HepG2 (cell line): Measurements from ENCODE around the gene XPO5. TPM values are rescaled to one million over a fixed set of nuclear protein-coding genes. Genes with fewer than 3 reads are reported as not detected.
A peak's percentile ranks its signal among the peaks of the same experiment; 100 is the strongest.

ENCODE experiments used
- CSRNP1 ChIP-seq: sonication (generic); formaldehyde crosslinking; IDR thresholded peaks from 2 replicates; pipeline ENCODE4 v1.8.1; 2023; ENCODE audit warnings: mild to moderate bottlenecking, missing genetic modification reagents
- ERF ChIP-seq: IDR thresholded peaks from 2 replicates; pipeline ENCODE4 v1.6.1; 2018; ENCODE audit warnings: missing biosample characterization, missing genetic modification reagents
- ETV6 ChIP-seq: sonication (generic); formaldehyde crosslinking; conservative IDR thresholded peaks from 2 replicates; pipeline ENCODE4 v1.4.0; 2020; ENCODE audit warnings: missing genetic modification reagents
- MED8 ChIP-seq: sonication (generic); formaldehyde crosslinking; IDR thresholded peaks from 2 replicates; pipeline ENCODE4 v1.8.1; 2023; ENCODE audit warnings: mild to moderate bottlenecking, missing genetic modification reagents; ENCODE audit not compliant: insufficient replicate concordance
- MTF2 ChIP-seq: sonication (generic); formaldehyde crosslinking; IDR thresholded peaks from 2 replicates; pipeline ENCODE4 v1.5.0; 2020; ENCODE audit warnings: missing genetic modification reagents, borderline replicate concordance
- PHF5A ChIP-seq: IDR thresholded peaks from one replicate; pipeline ENCODE4 v1.6.1; 2018; ENCODE audit warnings: low read depth, missing genetic modification reagents; ENCODE audit not compliant: unreplicated experiment
- PREB ChIP-seq: sonication (generic); formaldehyde crosslinking; IDR thresholded peaks from 2 replicates; pipeline ENCODE4 v1.4.0; 2020; ENCODE audit warnings: missing genetic modification reagents
- RAD21 ChIP-seq: fragments of 450-650 bp; formaldehyde crosslinking; IDR thresholded peaks from 2 replicates; pipeline ENCODE4 v1.5.0; 2020; ENCODE audit warnings: mild to moderate bottlenecking
- RXRA ChIP-seq: sonication (generic); formaldehyde crosslinking; IDR thresholded peaks from 2 replicates; pipeline ENCODE4 v1.5.1; 2020; ENCODE audit warnings: missing genetic modification reagents
- SMC3 ChIP-seq: IDR thresholded peaks from 2 replicates; pipeline ENCODE4 v1.6.1; 2011; ENCODE audit warnings: low read length, improper control_type of control experiment
- THAP9 ChIP-seq: sonication (generic); formaldehyde crosslinking; IDR thresholded peaks from 2 replicates; pipeline ENCODE4; 2020; ENCODE audit warnings: missing genetic modification reagents, mild to moderate bottlenecking, borderline replicate concordance
- ZBTB38 ChIP-seq: sonication (generic); formaldehyde crosslinking; IDR thresholded peaks from 2 replicates; pipeline ENCODE4 v1.5.1; 2020; ENCODE audit warnings: mild to moderate bottlenecking, missing genetic modification reagents
- ZFYVE20 ChIP-seq: sonication (generic); formaldehyde crosslinking; IDR thresholded peaks from 2 replicates; pipeline ENCODE4 v1.8.0; 2023; ENCODE audit warnings: low read depth, mild to moderate bottlenecking, moderate library complexity, missing genetic modification reagents, borderline replicate concordance
- ZNF232 ChIP-seq: sonication (generic); formaldehyde crosslinking; IDR thresholded peaks from 2 replicates; pipeline ENCODE4 v1.4.0; 2020; ENCODE audit warnings: missing genetic modification reagents, borderline replicate concordance
- ZNF430 ChIP-seq: sonication (generic); formaldehyde crosslinking; IDR thresholded peaks from 2 replicates; pipeline ENCODE4 v1.9.0; 2021; ENCODE audit warnings: mild to moderate bottlenecking, missing genetic modification reagents
- ZNF546 ChIP-seq: sonication (generic); formaldehyde crosslinking; conservative IDR thresholded peaks from 2 replicates; pipeline ENCODE4 v1.8.1; 2023; ENCODE audit warnings: mild to moderate bottlenecking, missing genetic modification reagents
- ZNF562 ChIP-seq: sonication (generic); formaldehyde crosslinking; IDR thresholded peaks from 2 replicates; pipeline ENCODE4 v1.8.0; 2022; ENCODE audit warnings: missing genetic modification reagents, borderline replicate concordance
- ZNF629 ChIP-seq: sonication (generic); formaldehyde crosslinking; conservative IDR thresholded peaks from 2 replicates; pipeline ENCODE4 v1.5.0; 2020; ENCODE audit warnings: missing genetic modification reagents
- ZNF7 ChIP-seq: IDR thresholded peaks from 2 replicates; pipeline ENCODE4 v1.6.1; 2016; ENCODE audit warnings: missing biosample characterization, missing genetic modification reagents
- polyA plus RNA-seq, 8 experiments: library from polyadenylated mRNA; depleted of rRNA in 3 of 8; stranded (reverse) in 7 of 8; unstranded in 1 of 8; fragments of >200 nt; fragmentation: Illumina TruSeq in 4 of 8; extraction: Trizol in 4 of 8; gene quantifications; 2 replicates each; pipeline versions ENCODE4 v1.2.1 to v1.2.3, GENCODE V29; 2011 to 2016; ENCODE audit warnings: low read depth in 4 of 8, missing spikeins in 1 of 8, mixed read lengths in 1 of 8; ENCODE audit not compliant: insufficient read depth in 1 of 8
- total RNA-seq, 5 experiments: library from RNA; depleted of rRNA; stranded (reverse); fragments of >200 nt; fragmentation: Illumina TruSeq; extraction: Trizol; gene quantifications; 2 replicates each; pipeline ENCODE4 v1.2.3, GENCODE V29; 2016; ENCODE audit warnings: low read depth in 1 of 5

Gene XPO5
- total and polyA plus RNA-seq, 2 of the 13 experiments (the other 11 are each of a cell fraction or from before 2014, with no cell fraction given): 52.2 to 68.0 TPM

GRCh38 chr6:43509142-43509983 is 66.5 kb downstream of the XPO5 start (continued):
- TF ChIP-seq CSRNP1 (CRISPR knock-in tag) (0 out of 2 replicates have a peak, but pooled peaks have one; percentile 20), SMC3 (no peak), ZNF562 (CRISPR knock-in tag) (no peak), ZNF629 (CRISPR knock-in tag) (0 out of 2 replicates have a peak, but pooled peaks have one; percentile 6), ZNF7 (CRISPR knock-in tag) (no peak), ZFYVE20 (0 out of 2 replicates have a peak, but pooled peaks have one; percentile 23), ERF (CRISPR knock-in tag) (peak; percentile 37; the same call in 1 of the 2 replicates), PHF5A (no peak), ETV6 (CRISPR knock-in tag) (peak; percentile 68; the same call in 1 of the 2 replicates), RXRA (peak; percentile 59; the same call in 1 of the 2 replicates), PREB (no peak), MTF2 (CRISPR knock-in tag) (peak; percentile 83; the same call in 1 of the 2 replicates), THAP9 (CRISPR knock-in tag) (0 out of 2 replicates have a peak, but pooled peaks have one; percentile 44), ZNF430 (CRISPR knock-in tag) (no peak), ZNF546 (CRISPR knock-in tag) (no peak; the same call in 1 of the 2 replicates), ZNF232 (no peak), RAD21 (CRISPR knock-in tag) (no peak), MED8 (CRISPR knock-in tag) (no peak), ZBTB38 (CRISPR knock-in tag) (no peak)
